Measurements from ENCODE around the gene ARHGAP6.
"Not testable (repeated sequence)": the region's sequence is repeated elsewhere in the genome, so short reads cannot be mapped to it uniquely, and the experiment has no call there.

Gene ARHGAP6

GRCh38 chrX:11241720-11242119 lies 424.0 kb downstream of the ARHGAP6 start:
- no peak for DNase-seq (ENCODE audit: low read depth)

GRCh38 chrX:11239230-11239629 lies 426.5 kb downstream of the ARHGAP6 start:
- no peak for DNase-seq (ENCODE audit: low read depth)

- not testable (repeated sequence) for DNase-seq (ENCODE audit: low read depth)
These were observed 430.3 kb downstream of the ARHGAP6 start for GRCh38 chrX:11235377-11235776.

- no peak for DNase-seq (ENCODE audit: low read depth)
These were observed 450.4 kb downstream of the ARHGAP6 start for GRCh38 chrX:11215191-11215921.

GRCh38 chrX:11214346-11215190 lies 451.2 kb downstream of the ARHGAP6 start:
- no peak for DNase-seq (ENCODE audit: low read depth)

- DNase-seq (ENCODE audit: low read depth): no peak
These were observed 453.0 kb downstream of the ARHGAP6 start for GRCh38 chrX:11212741-11213140.

GRCh38 chrX:11210415-11210801 lies 455.3 kb downstream of the ARHGAP6 start:
- DNase-seq (ENCODE audit: low read depth): no peak

- no peak for DNase-seq (ENCODE audit: low read depth)
These were observed 455.8 kb downstream of the ARHGAP6 start for GRCh38 chrX:11209798-11210414.

- no peak for DNase-seq (ENCODE audit: low read depth)
These were observed 459.0 kb downstream of the ARHGAP6 start for GRCh38 chrX:11206716-11207115.

- no peak for DNase-seq (ENCODE audit: low read depth)
These were observed 459.9 kb downstream of the ARHGAP6 start for GRCh38 chrX:11205796-11206195.

- DNase-seq (ENCODE audit: low read depth): no peak
These were observed 468.0 kb downstream of the ARHGAP6 start for GRCh38 chrX:11197671-11198070.

- DNase-seq (ENCODE audit: low read depth): peak; percentile 47
These were observed 469.2 kb downstream of the ARHGAP6 start for GRCh38 chrX:11196476-11196875.

- DNase-seq (ENCODE audit: low read depth): peak; percentile 23
These were observed 472.7 kb downstream of the ARHGAP6 start for GRCh38 chrX:11193035-11193469.

GRCh38 chrX:11190745-11191510 lies 474.8 kb downstream of the ARHGAP6 start:
- DNase-seq (ENCODE audit: low read depth): no peak

- DNase-seq (ENCODE audit: low read depth): no peak
These were observed 476.6 kb downstream of the ARHGAP6 start for GRCh38 chrX:11189097-11189496.

GRCh38 chrX:11188664-11189063 lies 477.1 kb downstream of the ARHGAP6 start:
- no peak for DNase-seq (ENCODE audit: low read depth)

- DNase-seq (ENCODE audit: low read depth): no peak
These were observed 478.7 kb downstream of the ARHGAP6 start for GRCh38 chrX:11187001-11187400.

- DNase-seq (ENCODE audit: low read depth): no peak
These were observed 479.9 kb downstream of the ARHGAP6 start for GRCh38 chrX:11185861-11186260.

GRCh38 chrX:11180571-11180970 lies 485.1 kb downstream of the ARHGAP6 start:
- no peak for DNase-seq (ENCODE audit: low read depth)

- no peak for DNase-seq (ENCODE audit: low read depth)
These were observed 493.3 kb downstream of the ARHGAP6 start for GRCh38 chrX:11172415-11172814.

- DNase-seq (ENCODE audit: low read depth): no peak
These were observed 493.8 kb downstream of the ARHGAP6 start for GRCh38 chrX:11171956-11172355.

GRCh38 chrX:11164433-11164832 lies 501.3 kb downstream of the ARHGAP6 start:
- DNase-seq (ENCODE audit: low read depth): no peak
